ENCODE measurements around the gene POLR2H.

POLR2H gene

GRCh38 chr3:184361532-184361931 is at the start of gene POLR2H, which contains the start of gene CLCN2:
Gene POLR2H (plus strand): TSS chr3:184361710. CDS start chr3:184363493, 1,783 bp downstream.
Gene CLCN2 (minus strand): TSS chr3:184361605. CDS start chr3:184361479, 126 bp downstream.
- in situ Hi-C loops (cut with MboI; ENCODE audit: low sequenced_read_pairs): no loop called here

DNA sequence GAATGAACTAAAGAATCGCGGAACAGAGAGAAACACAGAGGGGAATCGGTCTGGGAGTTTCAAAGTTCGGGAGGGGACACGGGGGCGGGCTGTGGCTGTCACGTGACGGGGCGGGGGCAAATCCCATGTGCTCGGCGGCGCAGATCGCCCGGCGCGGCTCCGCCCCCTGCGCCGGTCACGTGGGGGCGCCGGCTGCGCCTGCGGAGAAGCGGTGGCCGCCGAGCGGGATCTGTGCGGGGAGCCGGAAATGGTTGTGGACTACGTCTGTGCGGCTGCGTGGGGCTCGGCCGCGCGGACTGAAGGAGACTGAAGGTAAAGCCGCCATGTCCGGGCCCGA is 47.2 kb upstream of the POLR2H start, which contains the start of gene EIF4G1:
EIF4G1 (plus strand) TSS at position 244 of the 337 bp plus-strand sequence. CDS start 1,191 bp downstream, outside the sequence.
- in situ Hi-C loops (cut with MboI; ENCODE audit: low sequenced_read_pairs): no loop called here

GRCh38 chr3:184314700-184315542 is 46.6 kb upstream of the POLR2H start:
- in situ Hi-C loops (cut with MboI; ENCODE audit: low sequenced_read_pairs): no loop called here

- in situ Hi-C loops (cut with MboI; ENCODE audit: low sequenced_read_pairs): no loop called here
Measured at GRCh38 chr3:184315543-184315867, 46.0 kb upstream of the POLR2H start.

- in situ Hi-C loops (cut with MboI; ENCODE audit: low sequenced_read_pairs): no loop called here
Measured at GRCh38 chr3:184315871-184316661, 45.4 kb upstream of the POLR2H start.

DNA sequence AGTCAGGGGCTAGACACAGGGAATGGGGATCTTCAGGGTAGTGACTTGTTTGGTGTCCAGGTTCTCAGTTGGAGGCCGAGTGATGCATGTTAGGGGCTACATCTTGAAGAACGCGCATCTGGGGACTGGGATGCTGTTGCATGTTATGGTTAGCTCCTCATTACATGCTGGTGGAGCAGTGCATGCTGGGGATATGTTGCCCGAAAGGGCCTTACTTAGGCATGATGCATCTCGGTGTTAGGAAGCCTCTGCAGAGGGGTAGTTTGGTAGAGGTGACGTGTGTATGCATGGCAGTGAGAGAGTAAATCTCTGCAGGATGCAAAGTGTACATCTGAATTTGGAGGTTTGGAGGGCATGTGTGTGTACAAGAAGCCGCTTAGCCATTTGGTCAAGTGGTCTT is 44.7 kb upstream of the POLR2H start:
- in situ Hi-C loops (cut with MboI; ENCODE audit: low sequenced_read_pairs): no loop called here

DNA sequence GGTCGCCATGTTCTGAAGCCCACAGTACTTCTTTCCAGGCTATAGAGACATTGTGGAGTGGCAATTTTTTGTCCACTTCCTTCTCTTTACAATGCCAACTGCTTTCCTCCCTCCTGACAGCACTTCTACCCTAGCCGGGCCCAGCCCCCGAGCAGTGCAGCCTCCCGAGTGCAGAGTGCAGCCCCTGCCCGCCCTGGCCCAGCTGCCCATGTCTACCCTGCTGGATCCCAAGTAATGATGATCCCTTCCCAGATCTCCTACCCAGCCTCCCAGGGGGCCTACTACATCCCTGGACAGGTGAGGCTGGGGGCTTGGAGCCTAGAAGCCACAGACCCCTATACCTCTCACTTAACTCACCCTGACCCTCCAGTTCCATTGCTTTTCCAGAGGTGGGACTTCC is 44.3 kb upstream of the POLR2H start:
- in situ Hi-C loops (cut with MboI; ENCODE audit: low sequenced_read_pairs): no loop called here

DNA sequence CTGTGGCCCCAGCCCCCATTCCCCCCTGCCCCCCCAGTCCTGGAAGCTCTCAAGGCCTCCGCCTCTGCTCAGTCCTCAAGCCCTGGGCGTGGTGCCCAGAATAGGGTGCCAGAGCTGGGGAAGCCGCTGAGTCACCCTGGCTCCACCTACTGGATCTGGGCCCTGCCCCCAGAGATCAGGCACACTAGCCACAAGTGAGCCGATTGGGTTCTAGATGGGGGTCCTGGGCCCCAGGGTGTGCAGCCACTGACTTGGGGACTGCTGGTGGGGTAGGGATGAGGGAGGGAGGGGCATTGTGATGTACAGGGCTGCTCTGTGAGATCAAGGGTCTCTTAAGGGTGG is 41.4 kb upstream of the POLR2H start:
- in situ Hi-C loops (cut with MboI; ENCODE audit: low sequenced_read_pairs): no loop called here

GRCh38 chr3:184321666-184322065 is 39.8 kb upstream of the POLR2H start:
- in situ Hi-C loops (cut with MboI; ENCODE audit: low sequenced_read_pairs): no loop called here

DNA sequence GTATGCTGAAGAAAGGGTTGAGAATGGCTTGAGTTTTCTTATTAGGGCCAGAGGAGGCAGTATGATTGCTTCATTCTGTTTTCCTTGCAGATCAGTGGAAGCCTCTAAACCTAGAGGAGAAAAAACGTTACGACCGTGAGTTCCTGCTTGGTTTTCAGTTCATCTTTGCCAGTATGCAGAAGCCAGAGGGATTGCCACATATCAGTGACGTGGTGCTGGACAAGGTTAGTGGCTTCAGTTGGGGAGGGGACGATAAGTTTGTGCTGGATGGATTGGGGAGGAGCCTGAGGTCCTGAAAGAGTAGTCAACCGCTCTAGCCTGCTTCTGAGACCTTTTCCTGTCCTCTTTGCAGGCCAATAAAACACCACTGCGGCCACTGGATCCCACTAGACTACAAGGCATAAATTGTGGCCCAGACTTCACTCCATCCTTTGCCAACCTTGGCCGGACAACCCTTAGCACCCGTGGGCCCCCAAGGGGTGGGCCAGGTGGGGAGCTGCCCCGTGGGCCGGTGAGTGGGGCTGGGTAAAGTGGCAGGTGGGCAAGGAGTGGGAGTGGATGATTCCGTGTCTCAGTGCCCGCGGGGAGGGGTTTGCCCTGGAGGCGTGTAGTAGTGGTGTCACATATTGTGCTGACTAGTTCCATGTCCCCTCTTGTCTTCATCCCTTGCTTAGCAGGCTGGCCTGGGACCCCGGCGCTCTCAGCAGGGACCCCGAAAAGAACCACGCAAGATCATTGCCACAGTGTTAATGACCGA is 38.6 kb upstream of the POLR2H start:
- in situ Hi-C loops (cut with MboI; ENCODE audit: low sequenced_read_pairs): no loop called here

DNA sequence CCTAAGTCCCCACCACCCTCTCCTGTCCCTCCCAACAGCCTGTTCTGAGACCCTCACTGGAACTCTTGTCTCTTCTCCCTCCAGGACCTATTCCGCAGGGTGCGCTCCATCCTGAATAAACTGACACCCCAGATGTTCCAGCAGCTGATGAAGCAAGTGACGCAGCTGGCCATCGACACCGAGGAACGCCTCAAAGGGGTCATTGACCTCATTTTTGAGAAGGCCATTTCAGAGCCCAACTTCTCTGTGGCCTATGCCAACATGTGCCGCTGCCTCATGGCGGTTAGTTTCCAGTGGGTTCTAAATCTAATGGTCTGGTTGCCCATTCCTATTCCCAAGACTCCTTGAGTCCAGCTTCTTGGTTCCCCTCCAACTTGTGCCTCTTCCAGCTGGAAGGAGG is 37.8 kb upstream of the POLR2H start:
- in situ Hi-C loops (cut with MboI; ENCODE audit: low sequenced_read_pairs): no loop called here

- in situ Hi-C loops (cut with MboI; ENCODE audit: low sequenced_read_pairs): no loop called here
Measured at GRCh38 chr3:184325269-184325668, 36.2 kb upstream of the POLR2H start.

- in situ Hi-C loops (cut with MboI; ENCODE audit: low sequenced_read_pairs): no loop called here
Measured at GRCh38 chr3:184325715-184326369, 35.7 kb upstream of the POLR2H start.

DNA sequence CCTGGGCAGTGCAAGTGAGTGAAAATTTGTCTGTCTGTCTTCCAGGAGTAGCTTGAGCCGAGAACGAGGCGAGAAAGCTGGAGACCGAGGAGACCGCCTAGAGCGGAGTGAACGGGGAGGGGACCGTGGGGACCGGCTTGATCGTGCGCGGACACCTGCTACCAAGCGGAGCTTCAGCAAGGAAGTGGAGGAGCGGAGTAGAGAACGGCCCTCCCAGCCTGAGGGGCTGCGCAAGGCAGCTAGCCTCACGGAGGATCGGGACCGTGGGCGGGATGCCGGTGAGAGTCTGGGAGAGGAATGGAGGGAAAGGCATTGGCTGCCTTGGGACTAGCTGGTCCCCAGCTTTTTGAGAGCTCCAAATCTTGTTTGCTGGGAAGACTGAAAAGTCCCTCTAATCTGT is 34.3 kb upstream of the POLR2H start:
- in situ Hi-C loops (cut with MboI; ENCODE audit: low sequenced_read_pairs): no loop called here

GRCh38 chr3:184328516-184328915 is 33.0 kb upstream of the POLR2H start:
- in situ Hi-C loops (cut with MboI; ENCODE audit: low sequenced_read_pairs): no loop called here

- in situ Hi-C loops (cut with MboI; ENCODE audit: low sequenced_read_pairs): no loop called here
Measured at GRCh38 chr3:184332370-184333090, 29.0 kb upstream of the POLR2H start.

DNA sequence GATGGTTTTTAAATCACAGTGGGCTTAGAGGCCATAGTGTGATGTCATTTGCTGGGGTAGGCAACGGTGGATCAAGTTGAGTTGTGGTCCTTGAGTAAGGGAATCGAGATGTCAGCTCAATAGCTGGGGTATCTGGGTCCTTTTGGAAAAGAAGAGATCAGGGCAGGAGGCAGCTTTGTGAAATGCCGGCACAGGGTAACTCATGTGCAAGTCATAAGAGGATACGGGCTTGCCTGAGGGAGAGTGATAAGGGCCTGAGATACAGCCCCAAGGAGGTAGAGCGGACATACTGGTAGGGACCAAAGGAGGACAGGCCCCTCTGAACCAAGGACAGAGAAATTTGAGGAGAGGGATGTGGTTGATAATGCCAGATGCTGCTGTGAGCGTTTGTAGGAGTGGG is 28.3 kb upstream of the POLR2H start:
- in situ Hi-C loops (cut with MboI; ENCODE audit: low sequenced_read_pairs): no loop called here

DNA sequence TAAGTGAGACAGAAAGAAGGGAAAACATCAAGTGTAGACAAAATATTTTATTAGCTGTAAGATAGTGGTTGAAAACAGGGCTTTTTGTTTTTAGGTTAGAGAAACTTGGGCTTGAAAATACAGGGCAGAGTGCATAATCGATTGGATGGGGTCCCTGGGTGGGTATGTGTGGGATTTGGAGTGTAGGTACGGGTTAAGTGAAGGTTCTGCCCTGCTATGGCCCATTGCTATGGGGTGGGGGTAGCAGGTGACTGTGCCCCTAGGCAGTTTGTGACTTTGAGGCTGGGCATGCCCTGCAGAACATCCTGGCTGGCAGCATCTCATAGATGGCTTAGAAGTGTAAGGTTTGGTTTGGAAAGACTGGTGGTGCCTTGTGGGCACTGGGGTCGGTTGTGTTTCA is 27.8 kb upstream of the POLR2H start:
- in situ Hi-C loops (cut with MboI; ENCODE audit: low sequenced_read_pairs): no loop called here

GRCh38 chr3:184334470-184335158 is 26.9 kb upstream of the POLR2H start:
- in situ Hi-C loops (cut with MboI; ENCODE audit: low sequenced_read_pairs): no loop called here

GRCh38 chr3:184335291-184335660 is 26.2 kb upstream of the POLR2H start:
- in situ Hi-C loops (cut with MboI; ENCODE audit: low sequenced_read_pairs): no loop called here

All from HL-60/S4 treated with phorbol 12-myristate 13-acetate at 8.2 ng/mL for 4 days and 3 days (cell line).